Pulmonary artery endothelial cell (primary cell): ENCODE results near the gene MTM1. TPM values are rescaled to one million over a fixed set of nuclear protein-coding genes. Genes with fewer than 3 reads are reported as not detected.

Source experiments
- DNase-seq: peaks from one replicate; pipeline ENCODE4 v3.0.0-alpha.2; 2011; ENCODE audit warnings: low read depth, low spot score
- total RNA-seq: library from RNA; depleted of rRNA; stranded (reverse); fragments of >200 nt; gene quantifications from 2 replicates; pipeline ENCODE4 v1.2.3, GENCODE V29; 2014

The MTM1 gene
- total RNA-seq, 1 donor from 2014 or later = 18.9 TPM

DNA sequence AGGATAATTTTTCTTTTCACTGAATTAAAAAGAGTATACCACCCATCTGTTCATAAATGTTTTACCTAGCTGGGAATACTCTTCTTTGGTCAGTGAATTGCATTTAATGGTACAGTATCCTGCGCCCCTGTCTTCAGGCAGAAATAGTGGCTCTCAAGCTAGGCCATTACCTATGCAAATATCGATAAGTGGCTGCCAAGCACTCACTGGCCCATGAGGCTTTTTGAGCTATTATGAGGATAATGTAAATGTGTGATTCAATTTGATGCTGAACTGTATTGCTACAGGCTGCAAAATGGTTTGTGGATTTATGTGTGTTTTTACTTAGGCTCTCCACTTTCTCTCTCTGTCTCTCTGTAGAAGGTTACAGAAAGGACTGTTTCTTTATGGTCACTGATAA lies 94.7 kb downstream of the MTM1 start:
- DNase-seq = no peak

- DNase-seq = no peak
Measured at GRCh38 chrX:150664290-150664689, 95.9 kb downstream of the MTM1 start.

DNA sequence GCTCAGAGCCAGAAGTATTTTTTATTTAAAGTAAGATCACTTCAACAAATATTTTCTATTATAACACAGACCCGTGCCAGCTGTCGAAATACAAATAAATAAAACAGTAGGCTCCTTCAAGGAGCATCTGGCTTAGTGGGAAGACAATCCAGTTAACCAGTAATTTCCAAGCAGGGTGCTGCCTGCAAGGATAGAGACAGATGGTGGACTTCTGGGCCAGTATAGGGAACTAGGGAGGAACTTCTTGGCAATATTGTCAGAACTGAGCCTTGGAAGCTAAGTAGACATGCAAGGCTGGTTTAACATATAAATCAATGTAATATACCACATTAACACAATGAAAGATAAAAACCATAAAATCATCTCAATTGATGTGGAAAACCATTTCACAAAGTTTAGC lies 107.8 kb downstream of the MTM1 start:
- no peak for DNase-seq

- DNase-seq = no peak
Measured at GRCh38 chrX:150680974-150681373, 112.6 kb downstream of the MTM1 start.

- no peak for DNase-seq
Measured at GRCh38 chrX:150683112-150683511, 114.7 kb downstream of the MTM1 start.

DNA sequence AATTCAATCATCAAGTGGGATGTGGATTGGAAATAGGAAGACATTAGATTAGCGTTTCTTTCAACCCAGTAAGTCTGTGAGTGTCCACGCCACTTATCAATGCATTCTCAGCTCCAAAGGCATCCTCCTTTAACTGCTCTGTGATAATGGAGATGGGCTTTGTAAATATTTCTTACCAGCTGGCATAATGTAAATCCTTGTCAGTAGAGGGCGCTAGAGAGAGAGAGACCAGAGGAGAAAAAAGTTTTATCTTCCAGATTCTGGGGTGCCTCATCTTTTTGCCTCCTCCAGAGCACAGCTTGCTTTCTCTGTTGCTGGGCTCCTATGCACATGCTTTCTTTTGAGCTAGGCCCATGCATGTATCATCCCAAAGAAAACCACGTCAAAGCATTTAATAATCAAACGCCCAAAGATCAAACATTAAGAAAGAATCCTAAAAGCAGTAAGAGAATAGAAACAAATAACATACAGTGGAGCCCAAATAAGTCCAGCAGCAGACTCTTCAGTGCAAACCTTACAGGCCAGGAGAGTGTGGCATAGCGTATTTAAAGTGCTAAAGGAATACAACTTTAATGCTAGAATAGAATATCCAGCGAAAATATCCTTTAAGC lies 115.2 kb downstream of the MTM1 start:
- DNase-seq = no peak

- DNase-seq = no peak
Measured at GRCh38 chrX:150688911-150689451, 120.6 kb downstream of the MTM1 start.

DNA sequence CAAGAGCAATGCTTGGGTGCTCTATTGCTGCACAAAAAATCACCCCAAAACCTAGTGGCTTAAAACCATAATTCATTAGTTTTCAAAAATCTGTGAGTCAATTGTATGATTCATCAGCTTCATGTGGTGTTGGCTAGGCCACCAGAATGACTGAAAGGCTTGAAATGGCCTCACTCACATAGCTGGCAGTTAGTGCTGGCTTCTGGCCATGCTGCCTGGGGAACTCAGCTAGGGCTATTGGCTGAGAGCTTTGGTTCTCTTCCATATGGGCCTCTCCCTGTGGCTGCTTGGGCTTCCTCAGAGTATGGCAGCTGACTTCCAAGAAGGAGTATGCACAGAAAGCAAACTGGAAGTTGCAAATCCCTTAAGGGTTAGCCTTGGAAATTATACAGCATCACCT lies 121.7 kb downstream of the MTM1 start:
- DNase-seq = no peak

GRCh38 chrX:150692296-150692695 lies 123.9 kb downstream of the MTM1 start:
- no peak for DNase-seq

DNA sequence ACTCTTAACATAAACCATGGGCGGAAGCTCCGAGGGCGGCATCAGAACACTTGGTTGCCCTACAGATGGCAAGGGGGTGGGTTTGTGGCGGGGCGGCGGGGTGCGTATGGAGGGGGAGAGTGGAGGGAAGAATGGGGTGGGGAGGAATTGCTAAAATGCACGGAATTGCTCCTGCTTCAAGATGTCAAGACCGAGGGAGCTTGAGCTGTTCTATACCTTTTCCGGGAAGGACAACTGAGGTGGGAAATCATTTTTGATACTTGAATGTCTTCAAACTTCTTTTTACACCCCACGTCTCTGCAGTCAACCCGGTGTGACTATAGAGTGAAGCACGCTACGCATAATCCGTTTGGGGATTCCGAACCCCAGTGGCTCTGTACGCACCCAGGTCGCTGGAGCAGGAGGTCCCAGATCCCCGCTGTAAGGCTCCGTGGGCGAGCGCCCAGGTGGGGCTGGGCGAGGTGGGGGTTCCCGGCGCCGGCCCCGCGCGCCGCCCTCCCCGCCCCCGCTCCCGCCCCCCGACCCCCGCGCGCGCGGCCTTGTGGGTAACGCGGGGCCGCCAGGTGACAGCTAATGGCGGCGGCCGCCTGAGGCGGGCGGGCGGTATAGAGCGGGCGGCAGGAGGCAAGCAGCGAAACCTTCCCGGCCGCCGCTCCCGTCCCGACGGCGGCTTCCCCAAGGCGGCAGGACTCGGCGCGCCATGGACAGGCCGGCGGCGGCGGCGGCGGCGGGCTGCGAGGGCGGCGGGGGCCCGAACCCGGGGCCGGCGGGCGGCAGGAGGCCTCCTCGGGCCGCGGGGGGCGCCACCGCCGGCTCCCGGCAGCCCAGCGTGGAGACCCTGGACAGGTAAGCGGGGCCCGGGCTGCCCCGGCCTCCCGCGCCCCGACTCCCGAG lies 124.7 kb downstream of the MTM1 start, which contains the start of gene MTMR1:
MTMR1 (plus strand) TSS at position 566 of the 894 bp plus-strand sequence; CDS start at position 701, 135 bp downstream.
- no peak for DNase-seq

- DNase-seq = no peak
Measured at GRCh38 chrX:150693725-150694574, 125.5 kb downstream of the MTM1 start.

GRCh38 chrX:150694738-150695410 lies 126.5 kb downstream of the MTM1 start:
- no peak for DNase-seq

GRCh38 chrX:150696331-150696730 lies 127.9 kb downstream of the MTM1 start:
- no peak for DNase-seq

DNA sequence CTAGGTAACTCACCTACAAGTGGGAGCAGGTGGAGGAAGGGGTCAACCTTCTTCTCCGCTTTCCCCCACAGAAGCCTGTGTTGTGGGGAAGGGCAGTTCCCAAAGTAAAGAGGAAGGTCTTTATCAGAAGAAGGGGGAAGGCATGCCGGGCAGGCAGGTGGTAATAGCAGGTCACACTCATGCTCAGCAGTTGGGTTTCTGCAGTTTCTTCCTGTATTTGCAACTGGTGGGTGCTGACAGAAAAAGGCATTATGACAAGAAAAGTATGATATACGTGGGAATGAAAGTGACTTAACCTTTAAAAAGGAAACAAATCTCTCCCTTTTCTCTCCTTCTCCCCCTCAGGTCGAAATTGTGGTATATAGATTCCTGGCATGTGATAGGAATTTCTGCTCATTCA lies 128.4 kb downstream of the MTM1 start:
- DNase-seq = no peak

GRCh38 chrX:150697641-150698040 lies 129.2 kb downstream of the MTM1 start:
- no peak for DNase-seq

DNA sequence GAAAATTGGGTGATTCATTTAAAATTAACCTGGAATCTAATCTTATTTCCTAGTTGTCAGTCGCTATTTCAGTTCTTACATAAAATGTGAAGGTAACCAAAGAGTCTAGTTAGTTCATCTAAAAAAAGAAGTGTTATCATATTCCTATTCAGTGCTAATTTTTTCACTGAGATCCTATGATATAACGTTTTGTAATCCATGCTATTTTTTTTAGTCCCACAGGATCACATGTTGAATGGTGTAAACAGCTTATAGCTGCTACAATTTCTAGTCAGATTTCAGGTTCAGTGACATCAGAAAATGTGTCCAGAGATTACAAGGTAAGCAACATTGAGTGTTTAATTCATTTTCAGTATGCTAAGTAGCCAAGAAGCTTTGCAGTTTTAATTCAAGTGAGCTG lies 130.6 kb downstream of the MTM1 start:
- no peak for DNase-seq

- no peak for DNase-seq
Measured at GRCh38 chrX:150700107-150700506, 131.7 kb downstream of the MTM1 start.

GRCh38 chrX:150701377-150701776 lies 133.0 kb downstream of the MTM1 start:
- no peak for DNase-seq

DNA sequence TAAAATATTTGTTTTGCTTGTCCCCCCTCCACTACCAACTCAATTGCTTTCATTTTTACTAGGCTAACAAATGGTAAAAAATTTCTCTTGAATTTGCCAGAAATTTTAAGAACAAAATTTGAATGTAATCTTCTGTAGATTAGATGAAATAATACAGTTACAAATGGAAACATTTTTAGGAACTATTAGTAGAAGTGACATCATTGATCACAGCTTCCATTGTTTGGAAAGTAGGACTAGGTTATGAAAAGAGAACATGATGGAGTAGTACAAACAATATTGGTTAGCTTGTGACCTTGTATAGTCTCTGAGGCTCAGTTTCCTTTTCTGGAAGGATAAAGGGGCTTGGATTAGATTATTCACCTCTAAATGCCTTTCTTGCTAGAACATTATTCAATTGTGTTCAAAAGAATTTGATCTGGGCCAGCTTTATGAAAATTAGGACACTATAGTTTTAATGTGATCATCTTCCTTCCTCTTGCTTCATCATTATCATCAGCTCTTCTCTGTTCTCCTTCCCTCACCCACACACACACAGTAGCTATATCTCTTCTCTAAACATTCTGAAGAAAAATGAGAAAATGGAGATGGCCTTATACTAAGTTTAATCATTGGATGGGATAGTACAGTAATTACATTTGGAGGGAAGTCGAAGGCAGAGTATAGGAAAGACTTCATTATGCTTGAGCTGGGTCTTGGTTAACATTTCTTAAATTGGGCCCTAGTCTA lies 134.7 kb downstream of the MTM1 start:
- DNase-seq = no peak

- no peak for DNase-seq
Measured at GRCh38 chrX:150703695-150703974, 135.2 kb downstream of the MTM1 start.
